GM19328 (cell line): ENCODE measurements around the gene MOB3B.
A peak's percentile ranks its signal among the peaks of the same experiment; 100 is the strongest.

Source experiments
- ATAC-seq: cut with Tn5 transposase; IDR thresholded peaks from one replicate; pipeline ENCODE4 v1.9.1; 2021; ENCODE audit warnings: mild to moderate bottlenecking, moderate library complexity; ENCODE audit not compliant: unreplicated experiment

MOB3B gene

DNA sequence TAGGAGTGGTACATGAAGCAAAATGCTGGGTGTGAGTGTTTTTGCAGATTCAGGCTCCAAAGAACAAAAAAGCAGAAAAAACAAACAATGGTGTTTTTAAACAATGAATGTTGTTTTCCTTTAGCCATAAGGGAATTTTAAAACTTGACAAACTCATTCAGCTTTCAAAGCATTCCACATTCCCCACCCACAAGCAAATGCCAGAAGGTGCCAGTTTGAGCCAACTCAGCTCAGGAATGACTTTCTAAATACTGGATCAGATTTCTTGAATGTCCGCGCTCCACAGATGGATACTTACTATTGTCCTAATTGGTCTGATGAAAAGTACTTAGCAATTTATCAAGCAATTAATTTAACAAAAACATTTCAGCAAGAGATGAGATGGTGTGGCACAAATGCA lies 12.9 kb upstream of the MOB3B start:
- no peak for ATAC-seq

GRCh38 chr9:27541740-27542139 lies 12.1 kb upstream of the MOB3B start:
- no peak for ATAC-seq

DNA sequence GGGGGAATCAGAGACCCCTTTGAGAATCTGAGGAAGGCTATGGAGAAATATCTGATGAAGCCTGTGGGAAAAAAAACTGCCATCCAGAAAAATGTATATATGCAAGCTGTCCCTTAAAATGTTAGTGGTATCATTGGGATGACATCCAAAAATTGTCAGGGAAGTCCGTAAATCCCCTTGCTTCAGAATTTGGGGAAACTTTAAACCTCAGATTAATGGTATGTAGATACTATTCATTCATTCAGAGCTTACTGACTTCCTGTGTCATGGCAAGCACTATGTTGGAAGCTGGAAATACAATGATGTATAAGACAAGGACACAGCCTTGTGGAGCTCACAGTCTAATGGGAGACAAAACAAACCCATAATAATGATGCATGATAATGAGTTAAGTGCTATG lies 10.9 kb upstream of the MOB3B start:
- ATAC-seq: no peak

GRCh38 chr9:27539479-27540441 lies 10.1 kb upstream of the MOB3B start:
- no peak for ATAC-seq

DNA sequence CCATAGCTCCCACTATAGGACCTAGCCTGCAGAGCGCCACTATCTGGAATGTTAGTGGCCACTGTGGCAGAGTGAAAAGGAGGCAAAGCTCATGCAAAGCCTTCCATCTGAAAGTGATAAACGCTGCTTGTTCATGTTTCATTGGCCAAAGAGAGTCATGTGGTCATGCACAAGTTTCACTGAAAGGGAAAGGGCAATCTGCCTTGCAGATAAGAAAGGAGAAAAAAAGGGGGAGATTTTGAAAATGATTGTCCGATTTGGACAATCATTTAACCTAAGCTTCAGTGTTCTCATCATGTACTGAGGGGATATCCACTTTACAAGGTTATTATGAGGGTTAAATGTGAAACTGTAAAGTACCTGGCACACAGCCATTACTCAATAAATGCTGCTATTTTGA lies 9.0 kb upstream of the MOB3B start:
- no peak for ATAC-seq

DNA sequence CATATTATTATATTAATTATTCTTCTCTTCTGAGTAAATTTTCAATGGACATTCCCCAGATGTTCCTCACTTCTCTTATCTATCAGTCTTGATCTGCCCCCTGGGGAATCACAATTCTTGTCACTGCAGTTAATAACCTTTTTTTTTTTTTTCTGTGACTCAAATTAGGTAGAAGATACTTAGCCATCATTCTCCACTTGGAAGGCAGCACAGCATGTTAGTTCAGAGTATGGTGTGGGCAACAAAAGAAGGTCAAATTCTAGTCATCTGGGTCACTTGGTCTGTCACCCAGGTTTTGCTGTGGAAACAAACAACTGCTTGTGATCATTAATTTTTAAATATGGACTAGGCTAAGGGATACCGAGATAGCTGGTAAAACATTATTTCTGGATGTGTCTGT lies 8.1 kb upstream of the MOB3B start:
- ATAC-seq: no peak

- ATAC-seq: no peak
Measured at GRCh38 chr9:27537027-27537435, 7.4 kb upstream of the MOB3B start.

DNA sequence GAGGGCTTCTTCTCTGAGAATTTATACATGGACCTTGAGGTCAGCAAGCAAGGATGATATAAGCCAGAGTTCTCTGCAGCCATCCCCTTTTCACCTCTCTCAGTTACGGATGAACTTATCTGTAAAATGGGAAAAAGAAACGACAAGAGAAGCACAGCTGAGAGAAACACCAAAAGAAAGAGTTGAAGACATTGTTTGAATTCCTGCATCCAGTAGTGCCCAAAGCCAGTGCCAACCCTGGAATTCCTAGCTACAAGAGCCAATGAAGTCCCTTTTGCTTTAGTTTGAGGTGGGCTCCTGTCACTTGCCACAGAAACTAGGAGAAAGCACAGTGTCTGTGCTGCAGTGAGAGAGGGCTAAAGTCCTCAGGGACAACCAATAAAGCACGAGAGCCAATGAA lies 6.6 kb upstream of the MOB3B start:
- ATAC-seq: no peak

DNA sequence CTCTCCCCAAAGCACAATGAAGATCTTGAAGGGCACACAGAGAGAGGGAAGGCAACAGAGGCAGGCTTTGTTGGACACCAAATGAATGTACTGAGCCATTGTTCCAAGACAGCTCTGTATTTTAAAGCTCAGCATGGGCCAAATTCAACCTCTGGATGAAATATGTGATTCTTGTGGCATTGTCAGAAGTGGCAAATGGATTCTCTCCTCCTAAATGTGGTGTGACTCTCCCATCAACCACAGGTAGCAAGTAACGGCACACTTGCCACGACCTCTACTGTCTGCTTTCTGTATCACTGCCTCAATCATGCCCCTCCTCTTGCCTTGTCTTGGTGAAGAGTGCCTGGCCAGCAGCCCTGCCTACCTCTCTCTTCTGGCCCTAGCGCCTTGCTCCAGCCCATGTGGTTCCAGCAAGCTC lies 6.1 kb upstream of the MOB3B start:
- no peak for ATAC-seq

DNA sequence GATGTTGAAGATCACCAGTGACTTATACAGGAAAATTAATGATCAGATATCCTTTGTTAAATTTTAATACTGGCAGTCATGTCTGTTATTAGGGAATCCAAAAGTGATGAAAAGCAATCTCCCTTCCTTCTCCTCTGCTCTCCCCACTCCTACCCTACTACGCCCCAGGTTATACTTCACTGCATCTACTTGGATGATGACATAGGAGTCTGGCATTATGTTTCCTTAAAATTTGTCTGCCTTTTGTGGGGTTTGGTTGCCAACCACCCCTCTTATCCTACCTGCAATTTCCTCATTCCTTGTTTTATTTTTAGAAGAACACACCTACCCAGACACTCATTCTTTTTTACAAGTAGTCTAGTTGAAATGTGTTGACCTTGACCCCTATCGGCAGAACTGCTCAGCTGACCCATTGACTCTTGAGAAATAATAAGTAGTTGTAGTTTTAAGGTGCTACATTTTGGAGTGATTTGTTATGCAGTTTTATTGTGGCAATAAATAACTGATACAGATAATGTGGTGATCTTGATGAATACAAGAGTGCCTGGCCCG lies 5.1 kb upstream of the MOB3B start:
- no peak for ATAC-seq

GRCh38 chr9:27534131-27534530 lies 4.5 kb upstream of the MOB3B start:
- ATAC-seq: no peak

- ATAC-seq: no peak
Measured at GRCh38 chr9:27533311-27533710, 3.7 kb upstream of the MOB3B start.

- ATAC-seq: no peak
Measured at GRCh38 chr9:27532046-27532445, 2.4 kb upstream of the MOB3B start.

DNA sequence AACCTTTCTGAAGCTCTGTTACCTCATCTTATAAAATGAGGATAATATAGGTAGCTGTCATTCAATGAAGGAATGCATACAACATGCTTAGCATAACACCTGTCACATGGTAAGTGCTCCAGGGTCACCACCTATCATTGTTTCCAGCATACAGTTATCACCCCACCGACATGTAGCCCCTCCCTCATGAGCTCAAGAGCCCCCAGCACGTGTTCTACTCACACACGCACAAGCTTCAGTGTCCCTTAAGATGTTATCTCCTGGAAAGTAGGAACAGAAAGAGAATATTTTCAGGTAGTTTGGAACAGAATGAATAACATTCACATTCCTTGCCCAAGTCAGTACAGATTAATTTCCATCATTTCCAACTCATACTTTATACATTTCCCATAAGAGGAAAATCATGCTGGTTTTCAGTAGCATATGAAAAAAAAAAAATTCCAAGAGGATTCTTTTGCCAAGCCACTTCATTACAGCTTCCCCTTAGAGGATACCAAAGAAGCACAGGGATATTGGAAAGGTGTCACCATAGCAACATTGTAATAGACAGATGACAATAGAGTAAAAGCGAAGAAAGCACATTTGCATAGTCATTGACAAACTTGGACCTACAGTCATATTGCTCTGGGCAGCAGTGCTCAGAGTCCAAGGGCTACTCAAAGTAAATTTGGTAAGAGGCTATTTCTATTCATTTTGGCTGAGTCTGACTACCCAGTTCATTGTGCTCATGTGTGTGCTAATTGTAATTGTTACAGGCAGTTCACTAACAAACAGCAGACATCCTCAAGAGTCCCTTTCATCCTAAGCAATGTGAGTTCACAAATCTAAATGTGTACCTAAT lies 1.5 kb upstream of the MOB3B start:
- no peak for ATAC-seq

DNA sequence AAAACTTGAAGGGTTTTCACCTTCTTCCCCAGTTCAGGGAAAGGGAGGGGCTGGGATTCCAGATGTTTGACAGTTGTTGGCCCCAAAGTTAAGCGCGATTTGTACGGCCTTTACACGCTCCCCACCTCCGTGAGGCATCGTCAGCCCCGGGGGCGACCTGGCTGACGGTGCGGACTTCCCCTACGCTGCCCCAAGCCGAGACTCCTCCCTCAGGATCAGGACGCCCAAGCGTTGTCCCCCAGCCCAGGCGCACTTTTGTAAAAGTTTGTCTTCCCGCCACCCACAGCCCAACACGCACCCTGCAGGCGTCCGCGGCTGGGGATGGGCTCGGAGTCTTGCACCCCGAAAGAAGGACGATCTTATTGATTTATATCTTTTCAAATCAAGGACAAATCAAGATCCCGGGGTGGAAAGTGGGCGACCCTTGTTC lies 713 bp downstream of the MOB3B start:
- peak; percentile 36 for ATAC-seq

GRCh38 chr9:27528076-27528885 lies 1.3 kb downstream of the MOB3B start:
- peak; percentile 53 for ATAC-seq

- ATAC-seq: no peak
Measured at GRCh38 chr9:27527702-27528075, 1.9 kb downstream of the MOB3B start.

- ATAC-seq: no peak
Measured at GRCh38 chr9:27524236-27524635, 5.4 kb downstream of the MOB3B start, which contains the start of gene IFNK. Gene IFNK, plus strand, starts transcription at chr9:27524290. Its CDS starts 47 bp downstream, at chr9:27524337.

DNA sequence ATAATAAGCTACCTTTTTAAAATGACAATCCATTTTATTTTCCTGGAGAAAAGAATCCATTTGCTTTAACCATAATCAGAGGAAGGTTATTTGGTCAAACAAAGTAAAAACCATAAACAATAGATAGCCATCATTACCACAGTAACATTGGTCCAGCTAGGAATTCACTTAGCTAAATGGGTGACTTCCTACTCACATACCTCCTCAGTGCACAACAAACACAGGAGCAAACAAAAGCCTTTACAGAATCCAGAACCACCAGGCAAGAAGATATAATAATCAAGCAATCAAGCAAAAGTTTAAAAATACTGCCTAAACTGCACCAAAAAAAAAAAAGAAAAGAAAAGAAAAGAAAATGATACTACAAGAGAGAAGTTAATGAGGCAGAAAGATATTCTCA lies 6.5 kb downstream of the MOB3B start:
- no peak for ATAC-seq

DNA sequence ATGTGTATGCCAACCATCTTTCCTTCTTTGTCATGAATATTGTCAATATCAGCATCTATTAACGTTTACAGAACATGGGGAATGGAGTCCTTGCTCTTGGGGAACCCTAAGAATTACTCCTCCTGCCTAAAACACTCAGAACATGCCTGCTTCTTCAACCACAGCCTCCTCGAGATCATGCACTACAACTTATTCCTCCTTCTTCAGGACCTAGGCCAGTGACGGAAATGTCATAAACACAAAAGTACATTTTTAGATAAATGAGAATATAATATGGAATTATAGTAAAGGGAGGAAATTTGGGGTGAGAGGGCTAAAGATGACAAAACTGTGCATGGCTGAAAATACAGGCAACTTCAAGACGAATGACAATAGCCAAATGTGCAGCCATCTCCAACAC lies 8.6 kb downstream of the MOB3B start:
- no peak for ATAC-seq
